Mesendoderm (in vitro differentiated cells): ENCODE data around the gene ZBTB17.
A peak's percentile ranks its signal among the peaks of the same experiment; 100 is the strongest.

Source experiments
- DNase-seq: peaks from one replicate; pipeline ENCODE4 v3.0.0; 2013
- H2AK5ac ChIP-seq: 2 replicates; pipeline ENCODE4 v1.6.1; 2013; ENCODE audit warnings: low read length, inconsistent platforms
- H2BK120ac ChIP-seq: 2 replicates; pipeline ENCODE4 v1.6.1; 2013; ENCODE audit warnings: low read depth, mild to moderate bottlenecking, low read length, moderate library complexity, mixed read lengths
- H2BK15ac ChIP-seq: replicated peaks from 2 replicates; pipeline ENCODE4 v1.6.1; 2013; ENCODE audit warnings: low read depth, mild to moderate bottlenecking, moderate library complexity
- H2BK5ac ChIP-seq: 2 replicates; pipeline ENCODE4 v1.6.1; 2013; ENCODE audit warnings: low read length, inconsistent platforms
- H3K18ac ChIP-seq: 2 replicates; pipeline ENCODE4 v1.6.1; 2013; ENCODE audit warnings: mild to moderate bottlenecking, low read length, mixed read lengths
- H3K23ac ChIP-seq: one replicate; pipeline ENCODE4 v1.6.1; 2013; ENCODE audit warnings: low read length
- H3K27ac ChIP-seq: 2 replicates; pipeline ENCODE4 v1.5.1; 2013; ENCODE audit warnings: low read depth, mild to moderate bottlenecking, inconsistent platforms, low read length, moderate library complexity
- H3K27me3 ChIP-seq: 2 replicates; pipeline ENCODE4 v1.6.1; 2013; ENCODE audit warnings: low read length, control low read depth, mild to moderate bottlenecking, inconsistent platforms; ENCODE audit not compliant: insufficient read depth, poor library complexity
- H3K36me3 ChIP-seq: 2 replicates; pipeline ENCODE4 v1.6.1; 2013; ENCODE audit warnings: low read length, inconsistent platforms; ENCODE audit not compliant: control insufficient read depth, insufficient read depth
- H3K4ac ChIP-seq: one replicate; pipeline ENCODE4 v1.6.1; 2013; ENCODE audit warnings: low read depth, mild to moderate bottlenecking, low read length, moderate library complexity
- H3K4me1 ChIP-seq: 2 replicates; pipeline ENCODE4 v1.6.1; 2013; ENCODE audit warnings: low read depth, low read length, inconsistent platforms; ENCODE audit not compliant: control insufficient read depth
- H3K4me2 ChIP-seq: 2 replicates; pipeline ENCODE4 v1.6.1; 2013; ENCODE audit warnings: low read length
- H3K4me3 ChIP-seq: 2 replicates; pipeline ENCODE4 v1.5.1; 2013; ENCODE audit warnings: mild to moderate bottlenecking, low read length
- H3K56ac ChIP-seq: one replicate; pipeline ENCODE4 v1.6.1; 2013; ENCODE audit warnings: low read length
- H3K79me1 ChIP-seq: 2 replicates; pipeline ENCODE4 v1.6.1; 2013; ENCODE audit warnings: low read length, inconsistent platforms
- H3K79me2 ChIP-seq: 2 replicates; pipeline ENCODE4 v1.6.1; 2013; ENCODE audit warnings: mild to moderate bottlenecking, low read length; ENCODE audit not compliant: control insufficient read depth, insufficient read depth
- H3K9ac ChIP-seq: 2 replicates; pipeline ENCODE4 v1.6.1; 2013; ENCODE audit warnings: low read length, inconsistent platforms
- H4K5ac ChIP-seq: one replicate; pipeline ENCODE4 v1.6.1; 2013; ENCODE audit warnings: low read length
- H4K8ac ChIP-seq: one replicate; pipeline ENCODE4 v1.6.1; 2013; ENCODE audit warnings: low read depth, mild to moderate bottlenecking, control low read depth, low read length, moderate library complexity
- WGBS: extraction: QIAGEN DNeasy Blood & Tissue Kit; methylation state at CpG from one replicate; pipeline ENCODE4 v1.1.7; 2013; ENCODE audit warnings: low lambda C conversion rate, missing lambda C conversion rate; ENCODE audit not compliant: insufficient coverage; ENCODE audit errors: extremely low coverage; 5-methylcytosine and 5-hydroxymethylcytosine counted together

The ZBTB17 gene

GRCh38 chr1:16013220-16013907 lies 37.5 kb upstream of the ZBTB17 start:
- Histone ChIP-seq H3K9ac (peak overlapping the region; percentile 70), H3K79me1 (no peaks in the 10 kb centered on the region), H2BK5ac (no peak overlapping the region), H4K8ac (no peak overlapping the region), H4K5ac (no peak overlapping the region), H3K18ac (peak overlapping the region; percentile 78), H3K36me3 (no peaks in the 10 kb centered on the region), H2BK120ac (no peak overlapping the region), H3K56ac (peak overlapping the region; percentile 88), H3K4me2 (peak overlapping the region; percentile 51), H3K4ac (no peak overlapping the region), H3K4me3 (no peak overlapping the region), H3K27ac (peak overlapping the region; percentile 63), H3K4me1 (peaks cover 6% of the 10 kb centered on the region), H2BK15ac (no peak overlapping the region), H3K23ac (no peak overlapping the region), H2AK5ac (no peak overlapping the region), H3K27me3 (no peaks in the 10 kb centered on the region), H3K79me2 (no peaks in the 10 kb centered on the region)
- WGBS: no CpG with 5 or more reads among the region's 28 CpGs
- DNase-seq: peak; percentile 93

- H3K79me2 ChIP-seq: no peaks in the 10 kb centered on the region
Measured at GRCh38 chr1:16012590-16013219, 36.8 kb upstream of the ZBTB17 start.

GRCh38 chr1:16011936-16012589 lies 36.2 kb upstream of the ZBTB17 start:
- no CpG with 5 or more reads among the region's 11 CpGs for WGBS
- Histone ChIP-seq H3K4me1 (peaks cover 6% of the 10 kb centered on the region), H3K27ac (no peak overlapping the region), H3K56ac (peak overlapping the region; percentile 77), H2BK120ac (no peak overlapping the region), H3K79me2 (no peaks in the 10 kb centered on the region), H3K18ac (no peak overlapping the region), H3K27me3 (no peaks in the 10 kb centered on the region), H3K4me2 (peak overlapping the region; percentile 63), H4K5ac (no peak overlapping the region), H3K36me3 (no peaks in the 10 kb centered on the region), H3K9ac (peak overlapping the region; percentile 57), H2AK5ac (peak overlapping the region; percentile 56), H2BK5ac (peak overlapping the region; percentile 20), H3K4ac (no peak overlapping the region), H3K4me3 (no peak overlapping the region), H3K23ac (no peak overlapping the region), H3K79me1 (no peaks in the 10 kb centered on the region), H2BK15ac (no peak overlapping the region), H4K8ac (no peak overlapping the region)
- no peak for DNase-seq

More at GRCh38 chr1:16012590-16013219, 36.8 kb upstream of the ZBTB17 start:
- Histone ChIP-seq H3K18ac (peak overlapping the region; percentile 78), H2BK15ac (no peak overlapping the region), H3K27ac (peak overlapping the region; percentile 63), H3K4me1 (peaks cover 6% of the 10 kb centered on the region), H3K79me1 (no peaks in the 10 kb centered on the region), H3K4ac (no peak overlapping the region), H3K27me3 (no peaks in the 10 kb centered on the region), H2AK5ac (no peak overlapping the region), H4K8ac (no peak overlapping the region), H3K56ac (peak overlapping the region; percentile 88), H2BK120ac (no peak overlapping the region), H3K4me3 (no peak overlapping the region), H3K23ac (no peak overlapping the region), H2BK5ac (peak overlapping the region; percentile 20), H3K4me2 (peak overlapping the region; percentile 63), H3K36me3 (no peaks in the 10 kb centered on the region), H3K9ac (peak overlapping the region; percentile 70), H4K5ac (no peak overlapping the region)
- DNase-seq: peak; percentile 92
- no CpG with 5 or more reads among the region's 36 CpGs for WGBS

- Histone ChIP-seq H3K27ac (no peak overlapping the region), H3K18ac (no peak overlapping the region), H3K9ac (no peak overlapping the region), H3K4ac (no peak overlapping the region), H2BK120ac (no peak overlapping the region), H3K56ac (no peak overlapping the region), H3K4me3 (no peak overlapping the region), H2BK5ac (no peak overlapping the region), H4K8ac (no peak overlapping the region), H3K79me2 (no peaks in the 10 kb centered on the region), H3K27me3 (no peaks in the 10 kb centered on the region), H2BK15ac (no peak overlapping the region), H3K79me1 (no peaks in the 10 kb centered on the region), H3K4me1 (peaks cover 6% of the 10 kb centered on the region), H2AK5ac (no peak overlapping the region), H4K5ac (no peak overlapping the region), H3K23ac (no peak overlapping the region), H3K36me3 (no peaks in the 10 kb centered on the region), H3K4me2 (no peak overlapping the region)
- WGBS: no CpG with 5 or more reads among the region's 3 CpGs
- no peak for DNase-seq
Measured at GRCh38 chr1:16010837-16011236, 34.9 kb upstream of the ZBTB17 start.

- whole genome bisulfite sequencing: no CpG with 5 or more reads among the region's 11 CpGs
- H3K18ac ChIP-seq: no peak overlapping the region
- H3K4me1 ChIP-seq: peaks cover 6% of the 10 kb centered on the region
- H3K9ac ChIP-seq: no peak overlapping the region
- no peak overlapping the region for H3K27ac ChIP-seq
- no peak overlapping the region for H3K4ac ChIP-seq
- no peak overlapping the region for H3K23ac ChIP-seq
- H2BK120ac ChIP-seq: no peak overlapping the region
- H4K8ac ChIP-seq: no peak overlapping the region
- no peak for DNase-seq
- no peak overlapping the region for H3K4me3 ChIP-seq
- H2BK15ac ChIP-seq: no peak overlapping the region
- H3K79me2 ChIP-seq: no peaks in the 10 kb centered on the region
- H4K5ac ChIP-seq: no peak overlapping the region
- no peak overlapping the region for H2AK5ac ChIP-seq
- H3K56ac ChIP-seq: no peak overlapping the region
- no peaks in the 10 kb centered on the region for H3K27me3 ChIP-seq
- no peaks in the 10 kb centered on the region for H3K79me1 ChIP-seq
- no peak overlapping the region for H2BK5ac ChIP-seq
- no peak overlapping the region for H3K4me2 ChIP-seq
- H3K36me3 ChIP-seq: no peaks in the 10 kb centered on the region
Measured at GRCh38 chr1:16009678-16010077, 33.8 kb upstream of the ZBTB17 start.
